A673 (cell line): Measurements from ENCODE around the gene SYNGR1. TPM values are rescaled to one million over a fixed set of nuclear protein-coding genes. Genes with fewer than 3 reads are reported as not detected.

Experiments
- BruUV-seq: library from RNA; stranded (reverse); fragments of 400-500 nt; replicated peaks from 2 replicates; lab custom pipeline; 2021; lab: Mats Ljungman, UMichigan
- CTCF ChIA-PET: fragments of 300-600 bp; sonication (Branson Sonifier 250); formaldehyde crosslinking; loops from one replicate; lab custom pipeline; 2022; ENCODE audit warnings: antibody characterized with exemption; lab: Charles Lee
- POLR2A ChIA-PET: fragments of 300-600 bp; sonication (Branson Sonifier 250); formaldehyde crosslinking; loops from one replicate; lab custom pipeline; 2022; ENCODE audit warnings: antibody characterized with exemption; ENCODE audit not compliant: low non-redundant PET; lab: Charles Lee
- DNase-seq: peaks from one replicate; pipeline ENCODE4 v3.0.0-alpha.2; 2015; ENCODE audit warnings: low spot score
- H3K27ac ChIP-seq: fragments of 200-600 bp; sonication (generic); 2 replicates; pipeline ENCODE4 v1.5.1; 2016; ENCODE audit warnings: mixed run types, low read depth, mild to moderate bottlenecking, mixed read lengths, antibody characterized with exemption, low read length; ENCODE audit not compliant: poor library complexity, severe bottlenecking
- H3K27me3 ChIP-seq: fragments of 200-600 bp; sonication (generic); replicated peaks from 2 replicates; pipeline ENCODE4 v1.6.1; 2017; ENCODE audit warnings: mixed run types, low read depth, mild to moderate bottlenecking, mixed read lengths, antibody characterized with exemption, low read length; ENCODE audit not compliant: insufficient read depth, poor library complexity
- H3K36me3 ChIP-seq: fragments of 200-600 bp; sonication (generic); 2 replicates; pipeline ENCODE4 v1.6.1; 2016; ENCODE audit warnings: mixed run types, mild to moderate bottlenecking, mixed read lengths, antibody characterized with exemption, low read length; ENCODE audit not compliant: insufficient read depth, poor library complexity, severe bottlenecking
- H3K4me1 ChIP-seq: fragments of 200-600 bp; sonication (generic); 2 replicates; pipeline ENCODE4 v1.6.1; 2017; ENCODE audit warnings: mixed run types, mild to moderate bottlenecking, mixed read lengths, antibody characterized with exemption, low read length; ENCODE audit not compliant: insufficient read depth, poor library complexity, severe bottlenecking
- H3K4me3 ChIP-seq: fragments of 200-600 bp; sonication (generic); 2 replicates; pipeline ENCODE4 v1.5.1; 2016; ENCODE audit warnings: low read depth, mixed run types, mild to moderate bottlenecking, mixed read lengths, low read length; ENCODE audit not compliant: poor library complexity, severe bottlenecking
- H3K9me3 ChIP-seq: fragments of 200-600 bp; sonication (generic); 2 replicates; pipeline ENCODE4 v1.6.1; 2016; ENCODE audit warnings: mixed run types, low read depth, mild to moderate bottlenecking, mixed read lengths, antibody characterized with exemption, low read length; ENCODE audit not compliant: poor library complexity, severe bottlenecking
- EZH2 ChIP-seq: fragments of 200-600 bp; sonication (generic); IDR thresholded peaks from 2 replicates; pipeline ENCODE4 v1.6.1; 2017; ENCODE audit warnings: borderline replicate concordance, low read depth, mild to moderate bottlenecking, mixed read lengths, antibody characterized with exemption, low read length; ENCODE audit not compliant: poor library complexity, severe bottlenecking
- intact Hi-C: fragments of 100-400 bp; cut with micrococcal nuclease; formaldehyde crosslinking; loops from one replicate; pipeline ENCODE4 v1.10.0; 2022; ENCODE audit not compliant: unreplicated experiment
- total RNA-seq: library from RNA; stranded (reverse); gene quantifications from 2 replicates; pipeline ENCODE4 v1.2.3, GENCODE V29; 2021
- TF ChIP-seq, protein P1 (sequence below): fragments of 300-800, 200-600 bp; sonication (generic); conservative IDR thresholded peaks from 2 replicates; pipeline ENCODE4 v1.5.1; 2017; ENCODE audit warnings: low read depth, mild to moderate bottlenecking, antibody characterized with exemption, low read length, moderate library complexity, mixed read lengths

The SYNGR1 gene
- total RNA-seq, 1 experiment from 2014 or later, result 31.7 TPM

DNA sequence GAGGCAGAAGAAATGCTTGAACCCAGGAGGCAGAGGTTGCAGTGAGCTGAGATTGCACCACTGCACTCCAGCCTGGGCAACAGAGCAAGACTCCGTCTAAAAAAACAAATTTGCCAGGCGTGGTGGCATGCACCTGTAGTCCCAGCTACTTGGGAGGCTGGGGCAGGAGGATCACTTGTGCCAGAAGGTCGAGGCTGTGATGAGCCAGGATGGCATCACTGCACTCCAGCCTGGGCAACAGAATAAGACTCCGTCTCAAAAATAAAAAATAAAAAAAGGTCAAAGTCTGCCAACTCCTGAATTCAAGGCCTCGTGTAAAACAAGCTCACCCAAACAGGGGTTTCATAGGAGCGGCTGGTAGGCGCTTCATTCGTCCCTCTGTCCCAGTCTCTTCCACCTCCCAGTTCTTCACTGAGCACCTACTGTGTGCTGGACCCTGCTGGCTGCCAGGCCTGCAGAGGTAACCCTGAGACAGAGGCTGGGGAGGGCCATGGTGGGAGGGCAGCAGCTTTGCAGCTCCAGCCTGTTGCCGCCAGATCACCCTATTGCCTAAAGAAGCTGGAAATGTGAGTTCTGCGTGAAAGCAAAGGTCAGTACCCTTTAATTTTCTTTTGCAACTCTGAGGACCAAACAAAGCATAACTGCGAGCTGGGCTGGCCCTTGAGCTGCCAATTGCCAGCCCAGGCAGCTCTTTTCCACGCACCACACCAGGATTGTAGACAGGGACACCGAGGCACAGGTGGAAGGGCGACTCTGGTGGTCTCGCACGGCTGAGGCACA, 45.7 kb upstream of the SYNGR1 start:
- H3K4me3 ChIP-seq, result no peak overlapping the region
- peaks cover 10% of the 10 kb centered on the region for H3K4me1 ChIP-seq
- TF ChIP-seq, protein P1, sequence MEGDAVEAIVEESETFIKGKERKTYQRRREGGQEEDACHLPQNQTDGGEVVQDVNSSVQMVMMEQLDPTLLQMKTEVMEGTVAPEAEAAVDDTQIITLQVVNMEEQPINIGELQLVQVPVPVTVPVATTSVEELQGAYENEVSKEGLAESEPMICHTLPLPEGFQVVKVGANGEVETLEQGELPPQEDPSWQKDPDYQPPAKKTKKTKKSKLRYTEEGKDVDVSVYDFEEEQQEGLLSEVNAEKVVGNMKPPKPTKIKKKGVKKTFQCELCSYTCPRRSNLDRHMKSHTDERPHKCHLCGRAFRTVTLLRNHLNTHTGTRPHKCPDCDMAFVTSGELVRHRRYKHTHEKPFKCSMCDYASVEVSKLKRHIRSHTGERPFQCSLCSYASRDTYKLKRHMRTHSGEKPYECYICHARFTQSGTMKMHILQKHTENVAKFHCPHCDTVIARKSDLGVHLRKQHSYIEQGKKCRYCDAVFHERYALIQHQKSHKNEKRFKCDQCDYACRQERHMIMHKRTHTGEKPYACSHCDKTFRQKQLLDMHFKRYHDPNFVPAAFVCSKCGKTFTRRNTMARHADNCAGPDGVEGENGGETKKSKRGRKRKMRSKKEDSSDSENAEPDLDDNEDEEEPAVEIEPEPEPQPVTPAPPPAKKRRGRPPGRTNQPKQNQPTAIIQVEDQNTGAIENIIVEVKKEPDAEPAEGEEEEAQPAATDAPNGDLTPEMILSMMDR, result no peak
- no peak for TF ChIP-seq EZH2
- DNase-seq, result no peak
- ChIA-PET POLR2A (interaction anchor here (0.6 to 0.7 kb wide), 2 partner anchors 322 to 440 kb away, joined by 3 read pairs; no protein-coding TSS in a partner anchor), CTCF (no interaction called here)
- no peaks in the 10 kb centered on the region for H3K9me3 ChIP-seq
- no peaks in the 10 kb centered on the region for H3K36me3 ChIP-seq
- BruUV-seq, result no TSS peak
- intact Hi-C loops, result loop anchor here (10.0 kb wide), 1 partner anchor 429 kb away; the partner anchor contains the start of gene CBX6
- H3K27ac ChIP-seq, result no peak overlapping the region
- H3K27me3 ChIP-seq, result no peaks in the 10 kb centered on the region

DNA sequence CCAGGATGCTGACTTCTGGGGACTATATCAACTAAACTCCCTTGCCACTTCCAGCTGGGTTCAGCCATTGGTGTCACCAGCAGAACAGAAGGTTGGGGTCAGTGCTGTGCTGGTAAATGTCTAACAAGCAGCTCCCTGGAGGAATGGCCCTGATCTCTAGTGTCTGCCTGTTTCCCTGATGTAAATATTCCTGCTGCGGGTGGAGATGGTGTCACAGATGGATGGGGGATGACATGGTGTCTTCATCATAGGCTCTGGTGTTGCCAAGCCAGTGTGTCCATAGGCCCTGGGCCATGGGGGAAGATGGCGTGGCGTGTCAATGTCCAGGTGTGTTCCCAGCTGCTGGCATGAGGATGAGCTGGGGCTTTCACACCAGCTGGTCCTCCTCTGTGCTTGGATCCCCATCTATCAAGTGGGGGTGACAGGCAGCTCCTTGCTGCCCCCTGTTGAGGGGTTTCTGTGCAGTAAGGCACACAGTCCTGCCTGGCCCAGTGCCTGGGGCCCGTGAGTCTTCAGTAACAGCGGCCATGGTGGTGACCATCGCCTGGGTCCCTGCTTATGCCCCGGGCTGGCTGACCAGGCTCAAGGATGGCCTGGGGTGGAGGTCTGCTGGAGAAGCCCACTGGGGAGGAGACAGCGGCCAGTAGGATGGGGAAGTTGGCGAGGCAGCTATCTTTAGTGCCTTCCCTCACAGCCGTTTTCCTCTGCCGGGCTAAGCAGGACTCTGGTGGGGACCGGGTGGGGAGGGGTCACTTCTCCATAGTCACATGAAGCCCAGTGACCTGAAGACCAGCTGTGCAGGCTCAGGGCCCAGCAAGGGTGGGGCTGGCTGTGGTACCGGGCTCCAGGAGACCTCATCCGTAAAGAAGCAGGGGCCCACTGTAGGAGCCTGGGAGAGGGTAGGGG, 43.1 kb upstream of the SYNGR1 start:
- peaks cover 18% of the 10 kb centered on the region for H3K4me1 ChIP-seq
- peak; percentile 62 for DNase-seq
- BruUV-seq, result no TSS peak
- intact Hi-C loops, result loop anchor here (10.0 kb wide), 1 partner anchor 432 kb away; the partner anchor contains the start of gene CBX6
- H3K4me3 ChIP-seq, result no peak overlapping the region
- ChIA-PET POLR2A (interaction anchor here (0.6 kb wide), 1 partner anchor 324 kb away, joined by 6 read pairs; no protein-coding TSS in a partner anchor), CTCF (interaction anchor here (0.6 to 1.6 kb wide), 4 partner anchors 14 to 136 kb away, joined by 3 to 12 read pairs (median 4); no protein-coding TSS in a partner anchor)
- no peaks in the 10 kb centered on the region for H3K9me3 ChIP-seq
- no peaks in the 10 kb centered on the region for H3K27me3 ChIP-seq
- TF ChIP-seq, protein P1, result peak; percentile 70
- no peak for TF ChIP-seq EZH2
- no peak overlapping the region for H3K27ac ChIP-seq
- peaks cover 3% of the 10 kb centered on the region for H3K36me3 ChIP-seq

DNA sequence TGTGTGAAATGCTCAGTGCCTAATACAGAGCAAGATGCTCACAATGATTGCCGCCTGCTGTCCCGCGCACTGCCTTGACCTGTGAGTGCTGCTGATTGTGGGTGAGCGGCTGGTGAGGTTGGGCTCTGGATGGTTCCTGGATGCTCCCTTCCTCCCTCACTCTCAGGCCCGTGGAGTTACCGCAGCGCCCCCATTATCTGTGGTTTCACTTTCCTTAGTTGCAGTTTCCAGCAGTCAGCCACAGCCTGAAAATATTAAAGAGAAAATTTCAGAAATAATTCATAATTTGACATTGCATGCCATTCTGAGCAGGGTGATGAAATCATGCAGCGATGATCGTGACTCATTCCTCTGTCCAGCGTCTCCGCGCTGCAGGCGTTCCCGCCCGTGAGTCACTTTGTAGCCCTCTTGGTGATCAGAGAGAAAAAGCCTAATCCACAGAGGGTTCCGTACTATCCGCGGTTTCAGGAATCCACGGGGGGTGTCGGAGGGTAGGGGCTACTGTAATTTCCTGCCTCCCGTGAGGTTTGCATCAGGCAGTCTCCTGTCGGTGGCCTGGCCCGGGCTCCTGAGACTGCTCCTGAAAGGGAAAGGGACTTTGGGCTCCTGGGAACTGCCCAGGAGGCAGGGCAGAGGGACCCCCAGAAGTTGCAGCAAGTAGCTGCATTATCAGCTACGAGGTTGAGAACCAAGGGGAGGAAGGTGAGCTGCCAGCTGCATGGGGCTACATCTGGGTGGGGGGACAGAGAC, 41.0 kb upstream of the SYNGR1 start:
- TF ChIP-seq, protein P1, result peak; percentile 20; the same call in 1 of the 2 replicates
- TF ChIP-seq EZH2, result no peak
- Histone ChIP-seq H3K27me3 (no peaks in the 10 kb centered on the region), H3K36me3 (peaks cover 24% of the 10 kb centered on the region), H3K27ac (peak overlapping the region; percentile 79), H3K4me1 (peaks cover 18% of the 10 kb centered on the region), H3K9me3 (no peaks in the 10 kb centered on the region), H3K4me3 (peak overlapping the region; percentile 45)
- ChIA-PET POLR2A (interaction anchor here (0.5 to 0.8 kb wide), 2 partner anchors 10 to 16 kb away, joined by 3 read pairs; no protein-coding TSS in a partner anchor), CTCF (interaction anchor here (2.9 kb wide), 1 partner anchor 138 kb away, joined by 15 read pairs; no protein-coding TSS in a partner anchor)
- intact Hi-C loops, result loop anchor here (10.0 kb wide), 1 partner anchor 434 kb away; the partner anchor contains the start of gene CBX6
- peak; percentile 91 for DNase-seq
- no TSS peak for BruUV-seq
